NCI-H82 treated with DMSO at 0.1 percent for 48 hours (cell line): ENCODE data around the gene FGF4.

ENCODE experiments used
- DNase-seq: peaks from one replicate; lab custom pipeline; 2025; ENCODE audit not compliant: unreplicated experiment; lab: John Stamatoyannopoulos, UW

FGF4 gene

GRCh38 chr11:69808667-69809086, 33.5 kb upstream of the FGF4 start:
- DNase-seq: no peak

- DNase-seq: no peak
Observed at GRCh38 chr11:69807106-69807815, 32.1 kb upstream of the FGF4 start.

GRCh38 chr11:69804769-69805508, 29.8 kb upstream of the FGF4 start:
- DNase-seq: no peak

- DNase-seq: no peak
Observed at GRCh38 chr11:69803604-69804218, 28.6 kb upstream of the FGF4 start.

- DNase-seq: no peak
Observed at GRCh38 chr11:69803022-69803421, 27.9 kb upstream of the FGF4 start.

- DNase-seq: no peak
Observed at GRCh38 chr11:69802590-69802989, 27.4 kb upstream of the FGF4 start.

GRCh38 chr11:69801513-69802335, 26.6 kb upstream of the FGF4 start:
- no peak for DNase-seq

GRCh38 chr11:69800278-69800677, 25.1 kb upstream of the FGF4 start:
- DNase-seq: no peak

GRCh38 chr11:69799582-69799981, 24.4 kb upstream of the FGF4 start:
- DNase-seq: no peak

GRCh38 chr11:69799097-69799496, 24.0 kb upstream of the FGF4 start:
- no peak for DNase-seq

- no peak for DNase-seq
Observed at GRCh38 chr11:69797737-69798528, 22.8 kb upstream of the FGF4 start.

GRCh38 chr11:69797156-69797555, 22.0 kb upstream of the FGF4 start:
- no peak for DNase-seq

GRCh38 chr11:69796063-69796462, 20.9 kb upstream of the FGF4 start:
- DNase-seq: no peak

- no peak for DNase-seq
Observed at GRCh38 chr11:69791276-69792180, 16.4 kb upstream of the FGF4 start.

- no peak for DNase-seq
Observed at GRCh38 chr11:69788956-69789355, 13.8 kb upstream of the FGF4 start.

GRCh38 chr11:69787906-69788305, 12.8 kb upstream of the FGF4 start:
- DNase-seq: no peak

GRCh38 chr11:69787457-69787856, 12.3 kb upstream of the FGF4 start:
- DNase-seq: no peak

- no peak for DNase-seq
Observed at GRCh38 chr11:69781241-69781640, 6.1 kb upstream of the FGF4 start.

GRCh38 chr11:69778373-69778772, 3.2 kb upstream of the FGF4 start:
- DNase-seq: no peak
